Skeletal muscle cell (primary cell): ENCODE measurements around the gene UPK1B.
"Not testable (repeated sequence)": the region's sequence is repeated elsewhere in the genome, so short reads cannot be mapped to it uniquely, and the experiment has no call there.

ENCODE experiments used
- DNase-seq: peaks from one replicate; pipeline ENCODE4 v3.0.0-alpha.2; 2010; ENCODE audit warnings: low read depth
- H3K4me3 ChIP-seq: 2 replicates; pipeline ENCODE4 v1.5.1; 2011; ENCODE audit warnings: low read depth, mild to moderate bottlenecking, control low read depth, low read length, moderate library complexity

UPK1B gene

GRCh38 chr3:119242387-119243057, 69.1 kb downstream of the UPK1B start:
- DNase-seq, H3K4me3 ChIP-seq: not testable (repeated sequence)

GRCh38 chr3:119243058-119243529, 69.7 kb downstream of the UPK1B start:
- not testable (repeated sequence) for H3K4me3 ChIP-seq, DNase-seq

- DNase-seq: no peak
- no peak overlapping the region for H3K4me3 ChIP-seq
Observed at GRCh38 chr3:119243712-119244111, 70.3 kb downstream of the UPK1B start.

GRCh38 chr3:119245778-119246177, 72.4 kb downstream of the UPK1B start:
- no peak for DNase-seq
- no peak overlapping the region for H3K4me3 ChIP-seq
